ENCODE results near the gene ST8SIA4. TPM values are rescaled to one million over a fixed set of nuclear protein-coding genes. Genes with fewer than 3 reads are reported as not detected.
A peak's percentile ranks its signal among the peaks of the same experiment; 100 is the strongest.

Gene ST8SIA4
- total and polyA plus RNA-seq, 2 donors (not counting 3 experiments of a cell fraction or from before 2014, with no cell fraction given) = 4.5 to 25.0 TPM

DNA sequence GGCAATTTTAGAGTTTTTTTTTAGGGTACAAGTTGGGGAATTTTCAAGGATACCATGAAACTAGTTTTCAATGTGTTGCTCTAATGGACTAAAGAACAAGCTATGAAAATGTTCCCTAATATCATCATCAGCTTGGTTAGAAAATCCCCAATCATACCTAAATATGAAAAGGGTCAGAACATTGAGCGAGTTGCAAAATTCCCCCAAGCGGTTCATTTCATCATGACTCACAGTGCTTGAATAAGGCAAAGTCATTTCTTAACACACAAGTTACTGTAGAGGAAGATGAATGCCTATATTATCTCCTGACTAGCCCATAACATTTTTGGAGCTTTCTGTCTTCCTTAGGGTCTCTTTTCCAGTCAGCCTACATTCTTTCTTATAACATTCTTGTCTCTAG lies 62.7 kb downstream of the ST8SIA4 start:
- H3K4me2 ChIP-seq (ENCODE audit: insufficient read depth, low read length) = peak overlapping the region; percentile 9
- BruUV-seq (replicated peaks) = no TSS peak
- H3K9me1 ChIP-seq (replicated peaks; ENCODE audit: control insufficient read depth, extremely low read depth, insufficient read depth, low read length) = no peaks in the 10 kb centered on the region
- H3K27ac ChIP-seq (ENCODE audit: insufficient read depth, low read depth, low read length) = peak overlapping the region; percentile 89
- intact Hi-C loops (cut with micrococcal nuclease) (loop anchor here (2.0 to 5.0 kb wide), 3 partner anchors 64 to 264 kb away; no protein-coding TSS in a partner anchor), dilution Hi-C loops (cut with MboI; ENCODE audit: extremely low pct_ligation_motif_present, low sequenced_read_pairs) (no loop called here)
- ChIA-PET CTCF (interaction anchor here (1.1 to 2.2 kb wide), 4 partner anchors 12 to 245 kb away, joined by 3 to 7 read pairs (median 5); no protein-coding TSS in a partner anchor), POLR2A (no interaction called here)
- H4K20me1 ChIP-seq (replicated peaks; ENCODE audit: control insufficient read depth, extremely low read depth, insufficient read depth, low read length) = no peaks in the 10 kb centered on the region
- H3K9me3 ChIP-seq (replicated peaks; ENCODE audit: control insufficient read depth, insufficient read depth, low read length) = no peaks in the 10 kb centered on the region
- no peak overlapping the region for H2AFZ ChIP-seq (ENCODE audit: low read depth, low read length)
- H3K36me3 ChIP-seq (ENCODE audit: control insufficient read depth in 2 of 2, extremely low read depth in 1 of 2, insufficient read depth in 2 of 2, low read length in 2 of 2) = no peaks in the 10 kb centered on the region
- H3K4me1 ChIP-seq (ENCODE audit: control insufficient read depth, extremely low read depth, insufficient read depth, low read length) = peaks cover 47% of the 10 kb centered on the region
- TF ChIP-seq MYC (IDR thresholded peaks at IDR 0.05; ENCODE audit: low read depth, low read length) (no peak), EZH2 (IDR thresholded peaks at IDR 0.05; ENCODE audit: borderline replicate concordance, low read depth, low read length, severe bottlenecking) (no peak), POLR2AphosphoS5 (IDR thresholded peaks at IDR 0.05; ENCODE audit: insufficient read depth, low read depth, low read length) (no peak), GATA2 (IDR thresholded peaks at IDR 0.05; ENCODE audit: insufficient read depth, insufficient read length, low read depth, low read length) (no peak), JUN (IDR thresholded peaks at IDR 0.05; ENCODE audit: borderline replicate concordance, insufficient read depth, insufficient read length, low read depth) (no peak), FOS (IDR thresholded peaks at IDR 0.05; ENCODE audit: borderline replicate concordance, insufficient read depth, low read length) (no peak), POLR2A (IDR thresholded peaks at IDR 0.05; ENCODE audit: low read depth, low read length) (no peak)
- TF ChIP-seq, protein P1, sequence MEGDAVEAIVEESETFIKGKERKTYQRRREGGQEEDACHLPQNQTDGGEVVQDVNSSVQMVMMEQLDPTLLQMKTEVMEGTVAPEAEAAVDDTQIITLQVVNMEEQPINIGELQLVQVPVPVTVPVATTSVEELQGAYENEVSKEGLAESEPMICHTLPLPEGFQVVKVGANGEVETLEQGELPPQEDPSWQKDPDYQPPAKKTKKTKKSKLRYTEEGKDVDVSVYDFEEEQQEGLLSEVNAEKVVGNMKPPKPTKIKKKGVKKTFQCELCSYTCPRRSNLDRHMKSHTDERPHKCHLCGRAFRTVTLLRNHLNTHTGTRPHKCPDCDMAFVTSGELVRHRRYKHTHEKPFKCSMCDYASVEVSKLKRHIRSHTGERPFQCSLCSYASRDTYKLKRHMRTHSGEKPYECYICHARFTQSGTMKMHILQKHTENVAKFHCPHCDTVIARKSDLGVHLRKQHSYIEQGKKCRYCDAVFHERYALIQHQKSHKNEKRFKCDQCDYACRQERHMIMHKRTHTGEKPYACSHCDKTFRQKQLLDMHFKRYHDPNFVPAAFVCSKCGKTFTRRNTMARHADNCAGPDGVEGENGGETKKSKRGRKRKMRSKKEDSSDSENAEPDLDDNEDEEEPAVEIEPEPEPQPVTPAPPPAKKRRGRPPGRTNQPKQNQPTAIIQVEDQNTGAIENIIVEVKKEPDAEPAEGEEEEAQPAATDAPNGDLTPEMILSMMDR (IDR thresholded peaks at IDR 0.05; ENCODE audit: extremely low read depth in 1 of 2, insufficient read depth in 1 of 2, low read depth in 1 of 2, low read length in 2 of 2) = no peak
- TF ChIP-seq, protein P2, sequence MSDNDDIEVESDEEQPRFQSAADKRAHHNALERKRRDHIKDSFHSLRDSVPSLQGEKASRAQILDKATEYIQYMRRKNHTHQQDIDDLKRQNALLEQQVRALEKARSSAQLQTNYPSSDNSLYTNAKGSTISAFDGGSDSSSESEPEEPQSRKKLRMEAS (IDR thresholded peaks at IDR 0.05; ENCODE audit: insufficient read depth, insufficient read length) = no peak
- no peak overlapping the region for H3K4me3 ChIP-seq (replicated peaks in 1 of 3; ENCODE audit: insufficient read depth in 1 of 3, low read depth in 1 of 3, low read length in 3 of 3)
- FAIRE-seq = no peak
- no peaks in the 10 kb centered on the region for H3K79me2 ChIP-seq (ENCODE audit: control insufficient read depth, insufficient read depth, low read length)
- H3K27me3 ChIP-seq (ENCODE audit: control insufficient read depth in 2 of 2, insufficient read depth in 2 of 2, low read length in 2 of 2) = no peaks in the 10 kb centered on the region
- H3K9ac ChIP-seq (replicated peaks; ENCODE audit: extremely low read depth, insufficient read depth, low read length) = no peak overlapping the region
- DNase-seq (ENCODE audit: low read depth, low spot score) = peak; percentile 47

Data from endothelial cell of umbilical vein (primary cell).